B cell (primary cell): ENCODE results near the gene SYT17. TPM values are rescaled to one million over a fixed set of nuclear protein-coding genes. Genes with fewer than 3 reads are reported as not detected.

Experiments
- ATAC-seq: fragments of 200-7000 bp; cut with Tn5 transposase; one replicate; pipeline ENCODE4 v1.10.0; 2021; ENCODE audit warnings: low read depth, mild to moderate bottlenecking, moderate number of reproducible peaks, moderate library complexity
- CTCF ChIA-PET: fragments of 350-600 bp; sonication (Branson Sonifier 250); formaldehyde crosslinking; loops from one replicate; lab custom pipeline; 2021; ENCODE audit warnings: antibody characterized with exemption, inconsistent platforms; lab: Charles Lee
- POLR2A ChIA-PET: fragments of 350-600 bp; sonication (Branson Sonifier 250); formaldehyde crosslinking; loops from one replicate; lab custom pipeline; 2021; ENCODE audit warnings: antibody characterized with exemption; lab: Charles Lee
- DNase-seq: peaks from one replicate; pipeline ENCODE4 v3.0.0; 2013
- H2AFZ ChIP-seq: 2 replicates; pipeline ENCODE4 v1.6.1; 2012; ENCODE audit warnings: mild to moderate bottlenecking, low read depth, low read length; ENCODE audit not compliant: insufficient read depth, poor library complexity, severe bottlenecking
- H3K27ac ChIP-seq, 2 donors: 1 replicate in 1 of 2; 2 replicates in 1 of 2; pipeline ENCODE4 v1.5.1; 2012 to 2013; ENCODE audit warnings: low read length in 2 of 2, mild to moderate bottlenecking in 2 of 2, moderate library complexity in 1 of 2
- H3K27me3 ChIP-seq, 4 experiments: fragments of 200-600 bp in 1 of 4; sonication (generic) in 1 of 4; replicated peaks in 1 of 4; 1 replicate in 2 of 4; 2 replicates in 2 of 4; pipeline versions ENCODE4 v1.6.1 to v1.7.0; 2013 to 2016; ENCODE audit warnings: low read length in 3 of 4, mild to moderate bottlenecking in 2 of 4, mixed read lengths in 1 of 4, moderate library complexity in 1 of 4; ENCODE audit not compliant: insufficient read depth in 4 of 4, control insufficient read depth in 3 of 4; ENCODE audit errors: control extremely low read depth in 1 of 4
- H3K36me3 ChIP-seq, 2 experiments: replicated peaks in 1 of 2; 1 replicate in 1 of 2; 2 replicates in 1 of 2; pipeline versions ENCODE4 v1.6.1 to v1.7.1; 2013; ENCODE audit warnings: low read length in 1 of 2; ENCODE audit not compliant: insufficient read depth in 2 of 2, control insufficient read depth in 1 of 2; ENCODE audit errors: control extremely low read depth in 1 of 2, extremely low read depth in 1 of 2
- H3K4me1 ChIP-seq, 2 donors: fragments of 200-600 bp in 1 of 2; sonication (generic) in 1 of 2; 1 replicate in 1 of 2; 2 replicates in 1 of 2; pipeline versions ENCODE4 v1.5.1 to v1.6.1; 2013 to 2017; ENCODE audit warnings: low read length in 2 of 2; ENCODE audit not compliant: control insufficient read depth in 2 of 2, insufficient read depth in 2 of 2
- H3K4me2 ChIP-seq: replicated peaks from 2 replicates; pipeline ENCODE3; 2012; ENCODE audit warnings: mild to moderate bottlenecking, low read depth, low read length; ENCODE audit not compliant: poor library complexity, severe bottlenecking
- H3K4me3 ChIP-seq, 5 experiments: fragments of 200-600 bp in 1 of 5; sonication (generic) in 1 of 5; 1 replicate in 3 of 5; 2 replicates in 2 of 5; pipeline versions ENCODE4 v1.5.1 to v1.7.0; 2011 to 2016; ENCODE audit warnings: low read length in 4 of 5, mild to moderate bottlenecking in 4 of 5, low read depth in 2 of 5, control low read depth in 1 of 5, moderate library complexity in 1 of 5; ENCODE audit not compliant: insufficient read depth in 1 of 5; ENCODE audit errors: control extremely low read depth in 1 of 5, extremely low read depth in 1 of 5
- H3K79me2 ChIP-seq: fragments of 200-600 bp; sonication (generic); one replicate; pipeline ENCODE4 v1.6.0; 2016; ENCODE audit warnings: low read length; ENCODE audit not compliant: control insufficient read depth, insufficient read depth
- H3K9ac ChIP-seq: fragments of 200-600 bp; sonication (generic); 2 replicates; pipeline ENCODE4 v1.6.1; 2017; ENCODE audit warnings: mild to moderate bottlenecking, low read length, moderate library complexity
- H3K9me3 ChIP-seq, 3 donors: one replicate each; pipeline versions ENCODE4 v1.6.1 to v1.7.1; 2013; ENCODE audit warnings: low read length in 2 of 3; ENCODE audit not compliant: control insufficient read depth in 2 of 3, insufficient read depth in 1 of 3; ENCODE audit errors: control extremely low read depth in 1 of 3
- H4K20me1 ChIP-seq: 2 replicates; pipeline ENCODE4 v1.6.0; 2012; ENCODE audit warnings: mild to moderate bottlenecking, low read length; ENCODE audit not compliant: insufficient read depth, control insufficient read depth, poor library complexity, severe bottlenecking
- H3K27ac Mint-ChIP-seq: one replicate; pipeline ENCODE4 v1.8.0; 2021; ENCODE audit warnings: mixed read lengths
- H3K27me3 Mint-ChIP-seq: one replicate; pipeline ENCODE4 v1.8.0; 2021; ENCODE audit warnings: mixed read lengths
- H3K4me1 Mint-ChIP-seq: one replicate; pipeline ENCODE4 v1.8.0; 2021; ENCODE audit warnings: mixed read lengths
- H3K4me3 Mint-ChIP-seq: one replicate; pipeline ENCODE4 v1.8.0; 2021; ENCODE audit warnings: mixed read lengths
- H3K9me3 Mint-ChIP-seq: one replicate; pipeline ENCODE4 v1.8.0; 2022; ENCODE audit warnings: mixed read lengths; ENCODE audit not compliant: insufficient read depth
- CTCF ChIP-seq: fragments of 200-600 bp; IDR thresholded peaks from one replicate; pipeline ENCODE4 v1.8.0; 2022; ENCODE audit warnings: antibody characterized with exemption, mild to moderate bottlenecking
- EZH2 ChIP-seq: IDR thresholded peaks from 2 replicates; pipeline ENCODE4 v1.6.1; 2012; ENCODE audit warnings: borderline replicate concordance, low read depth, mild to moderate bottlenecking, moderate library complexity, low read length; ENCODE audit not compliant: insufficient read depth, poor library complexity, severe bottlenecking
- WGBS: methylation state at CpG from one replicate; pipeline ENCODE4 v1.1.5; 2013; ENCODE audit warnings: missing lambda C conversion rate; ENCODE audit not compliant: insufficient coverage; 5-methylcytosine and 5-hydroxymethylcytosine counted together
- intact Hi-C: fragments of 100-400 bp; cut with micrococcal nuclease; formaldehyde crosslinking; loops from one replicate; pipeline ENCODE4 v1.10.0; 2022
- polyA plus RNA-seq: library from polyadenylated mRNA; depleted of rRNA; stranded (reverse); fragments of >200 nt; gene quantifications from 2 replicates; pipeline ENCODE4 v1.2.3, GENCODE V29; 2012
- total RNA-seq, 2 donors: library from RNA; stranded (reverse); fragments of 120-200 nt in 1 of 2; gene quantifications; 1 replicate in 1 of 2; 2 replicates in 1 of 2; pipeline versions ENCODE4 v1.2.3 to v1.2.4, GENCODE V29; 2013 to 2022

SYT17 gene
- total and polyA plus RNA-seq, 2 donors (not counting 1 experiment from before 2014, with no cell fraction given), result 24.9 to 27.7 TPM

GRCh38 chr16:19245326-19245925 lies 77.4 kb downstream of the SYT17 start:
- H3K27me3 ChIP-seq, result no peaks in the 10 kb centered on the region
- no peak overlapping the region for H3K4me3 ChIP-seq
- POLR2A ChIA-PET, result no interaction called here
- no peak overlapping the region for H3K4me3 Mint-ChIP-seq
- peaks cover 3% of the 10 kb centered on the region for H3K4me1 Mint-ChIP-seq
- H3K36me3 ChIP-seq, result peaks cover 0 to 4% of the 10 kb centered on the region in 2 experiments
- no peaks in the 10 kb centered on the region for H3K9me3 Mint-ChIP-seq
- no peaks in the 10 kb centered on the region for H3K27me3 Mint-ChIP-seq
- H4K20me1 ChIP-seq, result no peaks in the 10 kb centered on the region
- H3K27ac Mint-ChIP-seq, result no peak overlapping the region
- no peak overlapping the region for H2AFZ ChIP-seq
- H3K27ac ChIP-seq, result no peak overlapping the region
- no peak for DNase-seq
- TF ChIP-seq CTCF (no peak), EZH2 (no peak)
- H3K9ac ChIP-seq, result no peak overlapping the region
- peaks cover 0 to 9% (median 2%) of the 10 kb centered on the region in 3 donors for H3K9me3 ChIP-seq
- no peaks in the 10 kb centered on the region for H3K4me1 ChIP-seq
- intact Hi-C loops, result no loop called here
- 100% methylated on average over 2 of the region's 8 CpGs for WGBS
- H3K79me2 ChIP-seq, result no peaks in the 10 kb centered on the region
- no peak overlapping the region for H3K4me2 ChIP-seq
- CTCF ChIA-PET, result no interaction called here
- no peak for ATAC-seq

GRCh38 chr16:19252904-19253303 lies 84.9 kb downstream of the SYT17 start:
- no peak overlapping the region for H3K27ac ChIP-seq
- no peak overlapping the region for H2AFZ ChIP-seq
- H3K36me3 ChIP-seq, result peaks cover 0 to 2% of the 10 kb centered on the region in 2 experiments
- H4K20me1 ChIP-seq, result no peaks in the 10 kb centered on the region
- H3K9ac ChIP-seq, result no peak overlapping the region
- H3K79me2 ChIP-seq, result no peaks in the 10 kb centered on the region
- no peaks in the 10 kb centered on the region for H3K4me1 ChIP-seq
- no peak overlapping the region for H3K4me3 Mint-ChIP-seq
- no peak for DNase-seq
- no peaks in the 10 kb centered on the region for H3K9me3 ChIP-seq
- POLR2A ChIA-PET, result no interaction called here
- no peaks in the 10 kb centered on the region for H3K27me3 Mint-ChIP-seq
- intact Hi-C loops, result no loop called here
- H3K27me3 ChIP-seq, result no peaks in the 10 kb centered on the region
- TF ChIP-seq CTCF (no peak), EZH2 (no peak)
- peaks cover 3% of the 10 kb centered on the region for H3K4me1 Mint-ChIP-seq
- H3K9me3 Mint-ChIP-seq, result no peaks in the 10 kb centered on the region
- 86% methylated on average over 1 of the region's 2 CpGs for WGBS
- H3K27ac Mint-ChIP-seq, result no peak overlapping the region
- no peak for ATAC-seq
- no peak overlapping the region for H3K4me3 ChIP-seq
- CTCF ChIA-PET, result no interaction called here
- no peak overlapping the region for H3K4me2 ChIP-seq
